Breast epithelium (tissue), 4 donors: ENCODE results near the gene ZMAT1. TPM values are rescaled to one million over a fixed set of nuclear protein-coding genes. Genes with fewer than 3 reads are reported as not detected.
A peak's percentile ranks its signal among the peaks of the same experiment; 100 is the strongest.

ENCODE experiments used
- DNase-seq, 2 donors: peaks; one replicate each; pipeline ENCODE4 v3.0.0-alpha.2; 2019; ENCODE audit warnings: low spot score in 2 of 2
- H3K27ac ChIP-seq, 2 donors: fragments of 200-600 bp; sonication (generic) in 1 of 2; one replicate each; pipeline ENCODE4 v1.5.1; 2016 to 2019; ENCODE audit warnings: mild to moderate bottlenecking in 1 of 2
- H3K27me3 ChIP-seq, 2 donors: fragments of 200-600 bp; sonication (generic) in 1 of 2; one replicate each; pipeline versions ENCODE4 v1.5.1 to v1.6.0; 2017 to 2019; ENCODE audit warnings: control low read depth in 1 of 2, mild to moderate bottlenecking in 1 of 2
- H3K36me3 ChIP-seq: fragments of 200-600 bp; one replicate; pipeline ENCODE4 v1.5.1; 2019
- H3K4me1 ChIP-seq, 2 donors: fragments of 200-600 bp; sonication (generic); one replicate each; pipeline ENCODE4 v1.5.1; 2016 to 2019; ENCODE audit warnings: control low read depth in 1 of 2
- H3K4me3 ChIP-seq, 3 donors: fragments of 200-600 bp; sonication (generic); 1 replicate in 2 of 3; 2 replicates in 1 of 3; pipeline ENCODE4 v1.5.1; 2016 to 2019; ENCODE audit warnings: mild to moderate bottlenecking in 3 of 3, moderate library complexity in 2 of 3
- H3K9me3 ChIP-seq, 2 donors: fragments of 200-600 bp; sonication (generic) in 1 of 2; one replicate each; pipeline ENCODE4 v1.5.1; 2016 to 2019; ENCODE audit warnings: control low read depth in 1 of 2
- CTCF ChIP-seq, 3 donors: fragments of 450-650 bp; IDR thresholded peaks; one replicate each; pipeline ENCODE4 v1.5.1; 2016 to 2017; ENCODE audit warnings: antibody characterized with exemption in 3 of 3, mild to moderate bottlenecking in 3 of 3, moderate library complexity in 3 of 3
- POLR2A ChIP-seq: fragments of 450-650 bp; IDR thresholded peaks from one replicate; pipeline ENCODE4 v1.6.1; 2016; ENCODE audit warnings: antibody characterized with exemption, mild to moderate bottlenecking, moderate library complexity
- POLR2AphosphoS5 ChIP-seq, 3 donors: sonication (generic); formaldehyde crosslinking; IDR thresholded peaks; one replicate each; pipeline ENCODE4 v1.6.1; 2017; ENCODE audit warnings: antibody characterized with exemption in 3 of 3
- intact Hi-C: fragments of 100-400 bp; cut with DNase I; formaldehyde crosslinking; loops from one replicate; pipeline ENCODE4 v1.15.1; 2023; ENCODE audit warnings: low total_unique reads
- total RNA-seq, 3 donors: library from RNA; depleted of rRNA; stranded (reverse); fragments of >200 nt; gene quantifications; one replicate each; pipeline ENCODE4 v1.1.0, GENCODE V29; 2016

The ZMAT1 gene
- total RNA-seq, 3 donors from 2014 or later = 16.7 to 32.8 (median 19.0) TPM

- H3K9me3 ChIP-seq = peaks cover 0 to 4% of the 10 kb centered on the region in 2 donors
- no peaks in the 10 kb centered on the region for H3K36me3 ChIP-seq
- peaks cover 0 to 24% of the 10 kb centered on the region in 2 donors for H3K27me3 ChIP-seq
- no peak overlapping the region for H3K27ac ChIP-seq
- TF ChIP-seq CTCF (IDR thresholded peaks at IDR 0.05) (no peak), POLR2AphosphoS5 (IDR thresholded peaks at IDR 0.05) (no peak), POLR2A (no peak)
- no peaks in the 10 kb centered on the region for H3K4me1 ChIP-seq
- H3K4me3 ChIP-seq = no peak overlapping the region
- DNase-seq = no peak
- intact Hi-C loops = no loop called here
Measured at GRCh38 chrX:101956556-101956955, 24.7 kb upstream of the ZMAT1 start.

GRCh38 chrX:101950581-101950980 is 18.8 kb upstream of the ZMAT1 start:
- DNase-seq = no peak
- peaks cover 0 to 52% of the 10 kb centered on the region in 2 donors for H3K27me3 ChIP-seq
- no peaks in the 10 kb centered on the region for H3K4me1 ChIP-seq
- H3K27ac ChIP-seq = no peak overlapping the region
- peaks cover 0 to 4% of the 10 kb centered on the region in 2 donors for H3K9me3 ChIP-seq
- TF ChIP-seq POLR2AphosphoS5 (IDR thresholded peaks at IDR 0.05) (no peak), CTCF (IDR thresholded peaks at IDR 0.05) (no peak), POLR2A (no peak)
- no peaks in the 10 kb centered on the region for H3K36me3 ChIP-seq
- intact Hi-C loops = no loop called here
- no peak overlapping the region for H3K4me3 ChIP-seq

DNA sequence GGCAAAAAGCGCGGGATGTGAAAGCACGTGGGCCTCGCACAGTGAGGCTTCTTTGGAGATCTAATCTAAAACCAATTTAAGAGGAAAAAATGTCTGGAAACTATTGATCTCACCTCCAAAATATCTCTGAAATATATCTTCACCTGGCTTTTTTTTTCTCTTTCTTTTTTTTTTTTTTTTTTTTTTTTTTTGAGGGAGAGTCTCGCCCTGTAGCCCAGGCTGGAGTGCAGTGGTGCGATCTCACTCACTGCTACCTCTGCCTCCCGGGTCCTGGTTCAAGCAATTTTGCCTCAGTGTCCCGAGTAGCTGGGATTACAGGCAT is 383 bp upstream of the ZMAT1 start:
- intact Hi-C loops = no loop called here
- H3K36me3 ChIP-seq = no peaks in the 10 kb centered on the region
- no peaks in the 10 kb centered on the region for H3K9me3 ChIP-seq
- H3K4me3 ChIP-seq = peak overlapping the region; percentile 63 to 80 (median 65)
- peak overlapping the region; percentile 93 to 97 for H3K27ac ChIP-seq
- DNase-seq = no peak
- TF ChIP-seq CTCF (IDR thresholded peaks at IDR 0.05) (no peak), POLR2A (no peak), POLR2AphosphoS5 (IDR thresholded peaks at IDR 0.05) (no peak)
- H3K4me1 ChIP-seq = no peaks in the 10 kb centered on the region
- H3K27me3 ChIP-seq = peaks cover 0 to 17% of the 10 kb centered on the region in 2 donors

DNA sequence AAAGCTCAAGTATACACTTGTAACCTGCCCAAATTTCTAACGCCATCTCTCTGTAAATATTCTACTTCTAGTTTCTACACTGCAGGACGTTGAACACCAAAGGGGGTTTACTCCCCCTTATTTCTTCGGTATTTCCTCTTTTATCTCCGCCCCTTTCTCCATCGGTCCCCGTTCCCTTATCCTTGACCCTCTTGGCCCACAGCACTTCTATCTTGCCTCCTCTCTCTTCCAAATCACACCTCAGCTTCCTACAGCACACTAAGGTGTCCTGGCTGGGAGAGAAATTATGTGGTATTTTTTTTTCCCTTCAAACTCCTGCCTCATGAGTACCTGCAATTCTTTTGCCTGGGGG is 715 bp downstream of the ZMAT1 start:
- H3K9me3 ChIP-seq = no peaks in the 10 kb centered on the region
- DNase-seq = no peak
- H3K4me1 ChIP-seq = no peaks in the 10 kb centered on the region
- H3K36me3 ChIP-seq = no peaks in the 10 kb centered on the region
- intact Hi-C loops = no loop called here
- TF ChIP-seq CTCF (IDR thresholded peaks at IDR 0.05) = no peak
- no peak for TF ChIP-seq POLR2A
- TF ChIP-seq POLR2AphosphoS5 (IDR thresholded peaks at IDR 0.05) = no peak
- peak overlapping the region; percentile 93 to 97 for H3K27ac ChIP-seq
- peak overlapping the region; percentile 63 to 80 (median 65) for H3K4me3 ChIP-seq
- peaks cover 0 to 17% of the 10 kb centered on the region in 2 donors for H3K27me3 ChIP-seq

DNA sequence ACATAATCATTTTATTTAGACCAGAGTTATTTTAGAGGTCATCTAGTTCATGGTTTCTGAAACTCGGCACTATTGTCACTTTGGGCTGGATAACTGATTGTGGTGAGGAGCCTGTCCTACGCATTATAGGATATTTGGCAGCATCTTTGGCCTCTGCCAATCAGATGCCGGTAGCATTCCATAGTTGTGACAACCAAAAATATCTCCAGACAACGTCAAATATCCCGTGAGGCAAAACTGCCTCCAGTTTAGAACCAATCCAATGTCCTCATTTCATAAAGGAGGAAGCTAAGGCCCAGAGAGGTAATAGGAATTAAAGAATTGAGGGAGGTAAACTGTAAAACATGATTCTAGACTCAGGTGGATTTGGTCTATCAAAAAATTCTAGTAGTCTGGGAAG is 6.1 kb downstream of the ZMAT1 start:
- Histone ChIP-seq H3K4me1 (no peaks in the 10 kb centered on the region), H3K27ac (no peak overlapping the region), H3K9me3 (no peaks in the 10 kb centered on the region), H3K4me3 (no peak overlapping the region), H3K36me3 (no peaks in the 10 kb centered on the region), H3K27me3 (peaks cover 0 to 21% of the 10 kb centered on the region in 2 donors)
- TF ChIP-seq POLR2AphosphoS5 (IDR thresholded peaks at IDR 0.05) (no peak), POLR2A (no peak)
- intact Hi-C loops = no loop called here
- no peak for DNase-seq

DNA sequence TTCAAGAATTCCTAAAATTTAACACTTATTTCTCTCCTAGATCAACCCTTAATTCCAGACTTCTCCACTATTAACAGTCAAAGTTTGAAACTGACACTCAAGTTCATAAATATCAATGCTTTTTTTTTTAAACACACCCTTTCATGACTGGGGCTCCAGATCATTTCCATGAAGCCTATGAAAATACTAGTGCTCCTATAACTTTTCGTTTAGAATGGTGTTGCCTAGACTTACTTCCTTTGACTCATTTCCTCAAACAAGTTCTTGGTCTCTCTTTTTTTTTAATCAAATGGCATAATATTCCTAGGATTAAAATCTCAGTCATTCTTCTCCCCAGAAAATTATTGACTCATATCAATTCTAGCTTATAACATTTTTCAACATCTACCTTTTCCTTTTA is 13.1 kb downstream of the ZMAT1 start:
- no peak overlapping the region for H3K4me3 ChIP-seq
- intact Hi-C loops = no loop called here

More for the DNA sequence above, 13.1 kb downstream of the ZMAT1 start:
- Histone ChIP-seq H3K36me3 (no peaks in the 10 kb centered on the region), H3K4me1 (no peaks in the 10 kb centered on the region), H3K27me3 (no peaks in the 10 kb centered on the region), H3K27ac (no peak overlapping the region), H3K9me3 (peaks cover 0 to 28% of the 10 kb centered on the region in 2 donors)
- no peak for DNase-seq
- TF ChIP-seq POLR2AphosphoS5 (IDR thresholded peaks at IDR 0.05) = no peak
- TF ChIP-seq CTCF (IDR thresholded peaks at IDR 0.05) = no peak
